ENCODE results near the gene CALCR.

DNA sequence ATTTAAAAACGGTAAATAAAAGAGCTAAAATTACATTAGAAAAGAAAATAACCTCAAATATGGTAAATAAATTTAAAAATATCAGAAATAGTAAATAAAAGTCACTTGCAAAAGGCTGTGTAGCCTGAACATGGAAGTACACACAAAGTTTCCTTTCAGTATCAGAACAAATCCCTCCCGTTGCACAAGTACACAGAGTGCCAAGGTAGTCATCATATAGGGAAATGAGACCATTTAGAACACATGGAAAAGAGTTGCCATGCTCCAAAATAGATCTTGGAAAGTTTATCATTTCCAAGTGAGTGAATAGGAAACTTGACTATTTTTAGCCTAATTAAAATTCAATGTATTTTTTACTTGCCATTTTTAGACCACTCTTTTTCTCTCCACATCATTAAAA, 11.6 kb downstream of the CALCR start:
- TF ChIP-seq POLR2AphosphoS5 (IDR thresholded peaks at IDR 0.05; ENCODE audit: borderline replicate concordance, low read depth, low read length) (no peak), EZH2 (IDR thresholded peaks at IDR 0.05) (no peak), FOXP2 (optimal IDR thresholded peaks at IDR 0.05; ENCODE audit: control extremely low read depth, extremely low read length, insufficient read depth) (no peak)

All from SK-N-MC (cell line).